ENCODE measurements around the gene WDR90.

- TF ChIP-seq EZH2 (IDR thresholded peaks at IDR 0.05; ENCODE audit: borderline replicate concordance, low read length) = no peak
- TF ChIP-seq, protein P1, sequence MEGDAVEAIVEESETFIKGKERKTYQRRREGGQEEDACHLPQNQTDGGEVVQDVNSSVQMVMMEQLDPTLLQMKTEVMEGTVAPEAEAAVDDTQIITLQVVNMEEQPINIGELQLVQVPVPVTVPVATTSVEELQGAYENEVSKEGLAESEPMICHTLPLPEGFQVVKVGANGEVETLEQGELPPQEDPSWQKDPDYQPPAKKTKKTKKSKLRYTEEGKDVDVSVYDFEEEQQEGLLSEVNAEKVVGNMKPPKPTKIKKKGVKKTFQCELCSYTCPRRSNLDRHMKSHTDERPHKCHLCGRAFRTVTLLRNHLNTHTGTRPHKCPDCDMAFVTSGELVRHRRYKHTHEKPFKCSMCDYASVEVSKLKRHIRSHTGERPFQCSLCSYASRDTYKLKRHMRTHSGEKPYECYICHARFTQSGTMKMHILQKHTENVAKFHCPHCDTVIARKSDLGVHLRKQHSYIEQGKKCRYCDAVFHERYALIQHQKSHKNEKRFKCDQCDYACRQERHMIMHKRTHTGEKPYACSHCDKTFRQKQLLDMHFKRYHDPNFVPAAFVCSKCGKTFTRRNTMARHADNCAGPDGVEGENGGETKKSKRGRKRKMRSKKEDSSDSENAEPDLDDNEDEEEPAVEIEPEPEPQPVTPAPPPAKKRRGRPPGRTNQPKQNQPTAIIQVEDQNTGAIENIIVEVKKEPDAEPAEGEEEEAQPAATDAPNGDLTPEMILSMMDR (conservative IDR thresholded peaks at IDR 0.05 in 1 of 2, IDR thresholded peaks at IDR 0.05 in 1 of 2; ENCODE audit: extremely low read depth in 1 of 2, insufficient read depth in 1 of 2, low read depth in 1 of 2, low read length in 2 of 2) = no peak
These were observed 57.9 kb downstream of the WDR90 start for GRCh38 chr16:707062-707538.
